Head of caudate nucleus (tissue), 42 donors: ENCODE data around the gene ACER2.
A peak's percentile ranks its signal among the peaks of the same experiment; 100 is the strongest.

Experiments
- DNase-seq, 42 donors: peaks; one replicate each; pipeline versions ENCODE4 v3.0.0 to v3.0.0-alpha.2; 2020 to 2021; ENCODE audit warnings: mixed read lengths in 7 of 42
- intact Hi-C: fragments of 100-400 bp; cut with DNase I; formaldehyde crosslinking; loops from one replicate; pipeline ENCODE4 v1.15.0; 2022

The ACER2 gene

GRCh38 chr9:19471737-19472648 lies 63.2 kb downstream of the ACER2 start:
- intact Hi-C loops = loop anchor here (5.0 kb wide), 1 partner anchor 450 kb away; no protein-coding TSS in a partner anchor
- DNase-seq = peak; percentile 70 to 92 (median 83)

GRCh38 chr9:19473605-19474004 lies 64.8 kb downstream of the ACER2 start:
- intact Hi-C loops = loop anchor here (5.0 kb wide), 1 partner anchor 449 kb away; no protein-coding TSS in a partner anchor
- DNase-seq = no peak

GRCh38 chr9:19479874-19480273 lies 71.1 kb downstream of the ACER2 start:
- peak in 5 of 42 donors; percentile 10 to 54 (median 30) for DNase-seq
- intact Hi-C loops = loop anchor here (5.0 to 10.0 kb wide), 2 partner anchors 162 to 305 kb away; partner anchors contain the start of gene SLC24A2

- intact Hi-C loops = loop anchor here (5.0 to 10.0 kb wide), 2 partner anchors 162 to 304 kb away; partner anchors contain the start of gene SLC24A2
- DNase-seq = peak in 7 of 42 donors; percentile 8 to 44 (median 32)
Measured at GRCh38 chr9:19480345-19480744, 71.5 kb downstream of the ACER2 start.

GRCh38 chr9:19481121-19481870 lies 72.5 kb downstream of the ACER2 start:
- peak in 8 of 42 donors; percentile 33 to 68 (median 52) for DNase-seq

GRCh38 chr9:19481971-19482404 lies 73.2 kb downstream of the ACER2 start:
- intact Hi-C loops = loop anchor here (5.0 to 10.0 kb wide), 2 partner anchors 160 to 303 kb away; partner anchors contain the start of gene SLC24A2
- DNase-seq = peak; percentile 47 to 91 (median 78)

More at GRCh38 chr9:19481121-19481870, 72.5 kb downstream of the ACER2 start:
- intact Hi-C loops = loop anchor here (5.0 to 10.0 kb wide), 2 partner anchors 161 to 304 kb away; partner anchors contain the start of gene SLC24A2

- DNase-seq = peak in 33 of 42 donors; percentile 46 to 90 (median 69)
- intact Hi-C loops = loop anchor here (5.0 to 10.0 kb wide), 2 partner anchors 158 to 300 kb away; partner anchors contain the start of gene SLC24A2
Measured at GRCh38 chr9:19484699-19485098, 75.9 kb downstream of the ACER2 start.

GRCh38 chr9:19485193-19485592 lies 76.4 kb downstream of the ACER2 start:
- peak in 2 of 42 donors; percentile 26 to 42 for DNase-seq
- intact Hi-C loops = loop anchor here (10.0 kb wide), 1 partner anchor 300 kb away; the partner anchor contains the start of gene SLC24A2

- DNase-seq = no peak
- intact Hi-C loops = loop anchor here (10.0 kb wide), 1 partner anchor 298 kb away; the partner anchor contains the start of gene SLC24A2
Measured at GRCh38 chr9:19486803-19487202, 78.0 kb downstream of the ACER2 start.

GRCh38 chr9:19488721-19489120 lies 79.9 kb downstream of the ACER2 start:
- DNase-seq = peak in 36 of 42 donors; percentile 52 to 90 (median 76)
- intact Hi-C loops = loop anchor here (10.0 kb wide), 1 partner anchor 296 kb away; the partner anchor contains the start of gene SLC24A2

- intact Hi-C loops = no loop called here
- peak in 1 of 42 donors; percentile 26 for DNase-seq
Measured at GRCh38 chr9:19490269-19490668, 81.5 kb downstream of the ACER2 start.

GRCh38 chr9:19490828-19491227 lies 82.0 kb downstream of the ACER2 start:
- DNase-seq = no peak
- intact Hi-C loops = no loop called here

- DNase-seq = peak in 1 of 42 donors; percentile 39
- intact Hi-C loops = no loop called here
Measured at GRCh38 chr9:19492775-19493173, 84.0 kb downstream of the ACER2 start.

GRCh38 chr9:19493174-19493811 lies 84.5 kb downstream of the ACER2 start:
- intact Hi-C loops = no loop called here
- peak; percentile 53 to 93 (median 77) for DNase-seq

- no peak for DNase-seq
- intact Hi-C loops = no loop called here
Measured at GRCh38 chr9:19493876-19494275, 85.1 kb downstream of the ACER2 start.

- intact Hi-C loops = no loop called here
- DNase-seq = peak in 1 of 42 donors; percentile 23
Measured at GRCh38 chr9:19495186-19496028, 86.6 kb downstream of the ACER2 start.

GRCh38 chr9:19496321-19497050 lies 87.7 kb downstream of the ACER2 start:
- intact Hi-C loops = no loop called here
- DNase-seq = no peak
